Astrocyte (in vitro differentiated cells and primary cell): ENCODE measurements around the gene AMPH. TPM values are rescaled to one million over a fixed set of nuclear protein-coding genes. Genes with fewer than 3 reads are reported as not detected.
A peak's percentile ranks its signal among the peaks of the same experiment; 100 is the strongest.

ENCODE experiments used
- DNase-seq: peaks from one replicate; pipeline ENCODE4 v3.0.0-alpha.2; 2010; ENCODE audit warnings: low read depth
- FAIRE-seq: peaks from 2 replicates; lab custom pipeline; 2011; peaks lifted over from hg19 to GRCh38; lab: Jason Lieb, UNC
- H2AFZ ChIP-seq: 2 replicates; pipeline ENCODE4 v1.6.0; 2012; ENCODE audit warnings: low read depth, low read length, inconsistent platforms
- H3K27ac ChIP-seq: 2 replicates; pipeline ENCODE4 v1.5.1; 2011; ENCODE audit warnings: low read depth, low read length, inconsistent platforms
- H3K27me3 ChIP-seq: 2 replicates; pipeline ENCODE4 v1.6.0; 2011; ENCODE audit warnings: low read length, inconsistent platforms; ENCODE audit not compliant: insufficient read depth
- H3K36me3 ChIP-seq: 2 replicates; pipeline ENCODE4 v1.5.1; 2011; ENCODE audit warnings: low read length, inconsistent platforms; ENCODE audit not compliant: insufficient read depth
- H3K4me1 ChIP-seq: 2 replicates; pipeline ENCODE4 v1.5.1; 2011; ENCODE audit warnings: low read length, inconsistent platforms; ENCODE audit not compliant: insufficient read depth
- H3K4me2 ChIP-seq: 2 replicates; pipeline ENCODE4 v1.6.0; 2012; ENCODE audit warnings: low read length, inconsistent platforms
- H3K4me3 ChIP-seq: 2 replicates; pipeline ENCODE4 v1.5.1; 2011; ENCODE audit warnings: low read depth, mild to moderate bottlenecking, low read length, inconsistent platforms; ENCODE audit not compliant: insufficient read depth
- H3K79me2 ChIP-seq: 2 replicates; pipeline ENCODE4 v1.6.0; 2012; ENCODE audit warnings: mild to moderate bottlenecking, low read length, inconsistent platforms; ENCODE audit not compliant: insufficient read depth
- H3K9ac ChIP-seq: 2 replicates; pipeline ENCODE4 v1.6.0; 2012; ENCODE audit warnings: mild to moderate bottlenecking, low read length, inconsistent platforms
- H3K9me3 ChIP-seq: 2 replicates; pipeline ENCODE4 v1.5.1; 2012; ENCODE audit warnings: low read depth, mild to moderate bottlenecking, low read length, inconsistent platforms; ENCODE audit not compliant: insufficient read depth
- H4K20me1 ChIP-seq: 2 replicates; pipeline ENCODE4 v1.6.0; 2012; ENCODE audit warnings: low read length, inconsistent platforms; ENCODE audit not compliant: insufficient read depth
- H3K27ac Mint-ChIP-seq: one replicate; pipeline ENCODE4 v1.8.0; 2021; ENCODE audit warnings: mild to moderate bottlenecking, mixed read lengths; ENCODE audit not compliant: unreplicated experiment
- H3K27me3 Mint-ChIP-seq: one replicate; pipeline ENCODE4 v1.8.0; 2021; ENCODE audit warnings: low read depth, mixed read lengths; ENCODE audit not compliant: unreplicated experiment
- H3K36me3 Mint-ChIP-seq: one replicate; pipeline ENCODE4 v1.8.0; 2021; ENCODE audit warnings: low read depth, mixed read lengths; ENCODE audit not compliant: unreplicated experiment
- H3K4me1 Mint-ChIP-seq: one replicate; pipeline ENCODE4 v1.8.0; 2021; ENCODE audit warnings: low read depth, mixed read lengths; ENCODE audit not compliant: unreplicated experiment
- H3K4me3 Mint-ChIP-seq: one replicate; pipeline ENCODE4 v1.8.0; 2021; ENCODE audit warnings: mild to moderate bottlenecking, moderate library complexity, mixed read lengths; ENCODE audit not compliant: unreplicated experiment
- H3K9me3 Mint-ChIP-seq: one replicate; pipeline ENCODE4 v1.8.0; 2021; ENCODE audit warnings: mild to moderate bottlenecking, mixed read lengths; ENCODE audit not compliant: unreplicated experiment
- EZH2 ChIP-seq: IDR thresholded peaks from 2 replicates; pipeline ENCODE4 v1.6.1; 2012; ENCODE audit warnings: mild to moderate bottlenecking, low read length, inconsistent platforms; ENCODE audit not compliant: insufficient read depth
- total RNA-seq: library from RNA; stranded (reverse); gene quantifications from 2 replicates; pipeline ENCODE4 v1.2.1, GENCODE V29; 2021
- TF ChIP-seq, protein P1 (sequence below): IDR thresholded peaks from 2 replicates; pipeline ENCODE4 v1.5.1; 2011; ENCODE audit warnings: low read depth, mild to moderate bottlenecking, inconsistent platforms, low read length, moderate library complexity; ENCODE audit not compliant: insufficient read depth

Gene AMPH
- total RNA-seq, 1 donor from 2014 or later: 2.9 TPM

DNA sequence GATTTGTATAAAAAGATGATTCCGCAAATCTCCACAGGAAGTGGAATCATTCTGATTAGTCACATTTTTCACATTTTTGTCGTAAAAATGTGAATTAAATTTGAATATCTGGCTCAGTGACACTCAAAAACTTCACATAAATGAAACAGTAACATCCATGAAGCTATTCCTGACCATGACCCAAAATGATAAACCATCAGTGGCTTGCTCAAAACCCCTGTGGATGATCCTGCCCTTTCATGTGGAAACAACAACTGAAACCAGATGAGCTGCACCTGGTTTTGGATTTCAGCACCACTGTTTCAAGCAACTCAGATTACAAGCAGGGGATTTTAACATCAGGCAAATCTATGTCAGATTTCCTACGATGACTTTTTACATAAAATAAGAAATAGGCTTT lies 80.3 kb downstream of the AMPH start:
- FAIRE-seq (peak; percentile 23), DNase-seq (peak; percentile 2)
- no peaks in the 10 kb centered on the region for H3K36me3 ChIP-seq
- TF ChIP-seq EZH2: no peak
- TF ChIP-seq, protein P1, sequence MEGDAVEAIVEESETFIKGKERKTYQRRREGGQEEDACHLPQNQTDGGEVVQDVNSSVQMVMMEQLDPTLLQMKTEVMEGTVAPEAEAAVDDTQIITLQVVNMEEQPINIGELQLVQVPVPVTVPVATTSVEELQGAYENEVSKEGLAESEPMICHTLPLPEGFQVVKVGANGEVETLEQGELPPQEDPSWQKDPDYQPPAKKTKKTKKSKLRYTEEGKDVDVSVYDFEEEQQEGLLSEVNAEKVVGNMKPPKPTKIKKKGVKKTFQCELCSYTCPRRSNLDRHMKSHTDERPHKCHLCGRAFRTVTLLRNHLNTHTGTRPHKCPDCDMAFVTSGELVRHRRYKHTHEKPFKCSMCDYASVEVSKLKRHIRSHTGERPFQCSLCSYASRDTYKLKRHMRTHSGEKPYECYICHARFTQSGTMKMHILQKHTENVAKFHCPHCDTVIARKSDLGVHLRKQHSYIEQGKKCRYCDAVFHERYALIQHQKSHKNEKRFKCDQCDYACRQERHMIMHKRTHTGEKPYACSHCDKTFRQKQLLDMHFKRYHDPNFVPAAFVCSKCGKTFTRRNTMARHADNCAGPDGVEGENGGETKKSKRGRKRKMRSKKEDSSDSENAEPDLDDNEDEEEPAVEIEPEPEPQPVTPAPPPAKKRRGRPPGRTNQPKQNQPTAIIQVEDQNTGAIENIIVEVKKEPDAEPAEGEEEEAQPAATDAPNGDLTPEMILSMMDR: no peak
- H3K27ac ChIP-seq: no peak overlapping the region
- Mint-ChIP-seq H3K4me3 (no peak overlapping the region), H3K4me1 (no peaks in the 10 kb centered on the region), H3K27me3 (no peaks in the 10 kb centered on the region), H3K9me3 (no peaks in the 10 kb centered on the region), H3K36me3 (no peaks in the 10 kb centered on the region), H3K27ac (no peak overlapping the region)
- no peaks in the 10 kb centered on the region for H3K9me3 ChIP-seq
- H3K27me3 ChIP-seq: no peaks in the 10 kb centered on the region
- no peaks in the 10 kb centered on the region for H3K79me2 ChIP-seq
- H3K4me2 ChIP-seq: no peak overlapping the region
- H2AFZ ChIP-seq: no peak overlapping the region
- no peaks in the 10 kb centered on the region for H4K20me1 ChIP-seq
- no peak overlapping the region for H3K4me3 ChIP-seq
- no peaks in the 10 kb centered on the region for H3K4me1 ChIP-seq
- no peak overlapping the region for H3K9ac ChIP-seq

DNA sequence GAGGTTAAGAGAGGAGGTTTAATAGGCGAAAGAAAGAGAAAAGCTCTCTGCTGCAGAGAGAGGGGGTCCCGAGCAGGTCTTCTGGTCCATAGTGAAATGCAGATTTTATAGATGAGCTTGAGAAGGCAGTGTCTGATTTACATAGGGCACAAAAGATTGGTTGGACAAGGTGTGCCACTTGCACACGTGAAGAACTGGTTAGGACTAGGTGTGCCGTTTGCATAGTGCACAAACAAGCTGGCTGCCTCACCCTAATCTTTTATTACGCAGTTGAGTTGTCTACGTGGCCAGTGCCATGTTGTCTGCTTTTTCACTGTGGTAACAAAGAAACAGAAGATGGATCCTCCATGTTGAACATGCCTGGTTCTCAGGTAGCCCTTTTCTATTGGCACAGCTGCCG lies 82.6 kb downstream of the AMPH start:
- Histone ChIP-seq H3K4me1 (no peaks in the 10 kb centered on the region), H3K79me2 (no peaks in the 10 kb centered on the region), H4K20me1 (no peaks in the 10 kb centered on the region), H3K27me3 (no peaks in the 10 kb centered on the region), H2AFZ (no peak overlapping the region), H3K9ac (no peak overlapping the region), H3K4me3 (no peak overlapping the region), H3K36me3 (no peaks in the 10 kb centered on the region), H3K4me2 (no peak overlapping the region), H3K27ac (no peak overlapping the region), H3K9me3 (no peaks in the 10 kb centered on the region)
- TF ChIP-seq EZH2: no peak
- TF ChIP-seq, protein P1: no peak
- Mint-ChIP-seq H3K36me3 (no peaks in the 10 kb centered on the region), H3K9me3 (peaks cover 2% of the 10 kb centered on the region), H3K27ac (no peak overlapping the region), H3K4me1 (no peaks in the 10 kb centered on the region), H3K27me3 (no peaks in the 10 kb centered on the region), H3K4me3 (no peak overlapping the region)
- DNase-seq: no peak
- no peak for FAIRE-seq

DNA sequence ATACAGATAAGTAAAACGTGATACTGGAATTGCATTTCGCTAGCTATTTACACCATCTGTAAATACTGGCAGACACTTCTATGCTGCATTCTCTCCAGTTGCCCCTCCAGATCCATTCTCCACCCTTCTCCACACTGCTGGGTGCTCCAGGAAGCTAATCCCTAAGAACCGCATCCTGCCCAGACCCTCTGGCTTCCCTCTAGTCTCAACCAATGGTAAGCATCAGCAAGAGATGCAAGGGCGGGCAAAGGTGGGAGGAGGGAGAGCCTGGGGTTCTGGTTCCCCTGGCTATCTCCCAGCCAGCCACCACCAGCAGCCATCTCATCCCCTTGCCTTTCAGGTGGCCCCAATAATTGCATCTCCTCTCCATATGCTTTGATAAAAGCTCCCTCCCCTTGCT lies 84.4 kb downstream of the AMPH start:
- H3K36me3 ChIP-seq: no peaks in the 10 kb centered on the region
- no peaks in the 10 kb centered on the region for H3K79me2 ChIP-seq
- no peak overlapping the region for H2AFZ ChIP-seq
- no peaks in the 10 kb centered on the region for H3K36me3 Mint-ChIP-seq
- no peaks in the 10 kb centered on the region for H3K27me3 Mint-ChIP-seq
- no peak overlapping the region for H3K4me3 Mint-ChIP-seq
- DNase-seq (no peak), FAIRE-seq (no peak)
- H3K4me3 ChIP-seq: no peak overlapping the region
- H3K27me3 ChIP-seq: no peaks in the 10 kb centered on the region
- no peak overlapping the region for H3K27ac ChIP-seq
- no peaks in the 10 kb centered on the region for H3K4me1 Mint-ChIP-seq
- H3K9ac ChIP-seq: no peak overlapping the region
- H3K4me1 ChIP-seq: no peaks in the 10 kb centered on the region
- no peaks in the 10 kb centered on the region for H3K9me3 ChIP-seq
- TF ChIP-seq EZH2: no peak
- TF ChIP-seq, protein P1: no peak
- H3K4me2 ChIP-seq: no peak overlapping the region
- peaks cover 2% of the 10 kb centered on the region for H3K9me3 Mint-ChIP-seq
- H3K27ac Mint-ChIP-seq: no peak overlapping the region
- H4K20me1 ChIP-seq: no peaks in the 10 kb centered on the region
